MCF 10A (cell line): ENCODE results near the gene ADGRG3. TPM values are rescaled to one million over a fixed set of nuclear protein-coding genes. Genes with fewer than 3 reads are reported as not detected.

Source experiments
- BruUV-seq: library from RNA; stranded (reverse); fragments of 400-500 nt; replicated peaks from 2 replicates; lab custom pipeline; 2021; lab: Mats Ljungman, UMichigan
- CTCF ChIA-PET: fragments of 300-600 bp; sonication (Branson Sonifier 250); formaldehyde crosslinking; extraction: SDS; loops from one replicate; lab custom pipeline; 2021; ENCODE audit warnings: antibody characterized with exemption, inconsistent platforms; lab: Yijun Ruan, JAX
- POLR2A ChIA-PET: fragments of 300-600, 350-650 bp; sonication (Branson Sonifier 250); formaldehyde crosslinking; extraction: SDS; loops from one replicate; lab custom pipeline; 2020; ENCODE audit warnings: antibody characterized with exemption, inconsistent platforms; lab: Yijun Ruan, JAX
- DNase-seq: peaks from one replicate; pipeline ENCODE4 v3.0.0-alpha.2; 2018; ENCODE audit not compliant: unreplicated experiment
- H3K27ac Mint-ChIP-seq: one replicate; pipeline ENCODE4 v1.8.0; 2022; ENCODE audit warnings: mild to moderate bottlenecking, low read depth, mixed read lengths; ENCODE audit not compliant: unreplicated experiment
- H3K27me3 Mint-ChIP-seq: one replicate; pipeline ENCODE4 v1.8.0; 2022; ENCODE audit warnings: mixed read lengths; ENCODE audit not compliant: insufficient read depth, unreplicated experiment
- H3K36me3 Mint-ChIP-seq: one replicate; pipeline ENCODE4 v1.8.0; 2022; ENCODE audit warnings: mild to moderate bottlenecking, moderate library complexity, mixed read lengths; ENCODE audit not compliant: insufficient read depth, unreplicated experiment
- H3K4me1 Mint-ChIP-seq: one replicate; pipeline ENCODE4 v1.8.0; 2022; ENCODE audit warnings: mixed read lengths; ENCODE audit not compliant: insufficient read depth, unreplicated experiment
- H3K4me3 Mint-ChIP-seq: one replicate; pipeline ENCODE4 v1.8.0; 2022; ENCODE audit warnings: mild to moderate bottlenecking, moderate library complexity, mixed read lengths; ENCODE audit not compliant: unreplicated experiment
- H3K9me3 Mint-ChIP-seq: one replicate; pipeline ENCODE4 v1.8.0; 2022; ENCODE audit warnings: mixed read lengths; ENCODE audit not compliant: unreplicated experiment
- CTCF ChIP-seq: fragments of 200-600 bp; IDR thresholded peaks from one replicate; pipeline ENCODE4 v1.8.0; 2022; ENCODE audit warnings: antibody characterized with exemption, mild to moderate bottlenecking; ENCODE audit not compliant: unreplicated experiment
- intact Hi-C: fragments of 100-400 bp; cut with micrococcal nuclease; formaldehyde crosslinking; loops from 2 replicates; pipeline ENCODE4 v1.14.1; 2022
- total RNA-seq: library from RNA; stranded (reverse); gene quantifications from 2 replicates; pipeline ENCODE4 v1.2.3, GENCODE V29; 2022

ADGRG3 gene
- total RNA-seq, 1 experiment from 2014 or later = not detected

DNA sequence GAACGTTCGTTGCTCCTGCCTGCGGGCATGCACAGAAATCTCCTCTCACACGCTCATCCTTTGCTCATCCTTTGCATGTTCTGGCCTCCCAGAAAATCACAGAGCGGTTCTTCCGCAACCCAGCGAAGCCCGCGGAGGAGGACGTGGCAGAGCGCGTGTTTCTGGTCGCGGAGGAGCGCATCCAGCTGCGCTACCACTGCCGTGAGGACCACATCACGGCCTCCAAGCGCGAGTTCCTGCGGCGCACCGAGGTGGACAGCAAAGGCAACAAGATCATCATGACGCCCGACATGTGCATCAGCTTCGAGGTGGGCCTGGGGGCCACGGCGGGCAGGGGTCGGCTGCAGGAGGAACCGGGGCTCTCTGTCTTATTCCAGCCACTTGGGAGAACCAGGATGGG is 57.9 kb downstream of the ADGRG3 start:
- Mint-ChIP-seq H3K27me3 (no peaks in the 10 kb centered on the region), H3K27ac (no peak overlapping the region), H3K4me3 (no peak overlapping the region), H3K9me3 (peaks cover 15% of the 10 kb centered on the region), H3K4me1 (no peaks in the 10 kb centered on the region), H3K36me3 (no peaks in the 10 kb centered on the region)
- DNase-seq = no peak
- CTCF ChIA-PET = interaction anchor here (0.9 kb wide), 1 partner anchor 150 kb away, joined by 3 read pairs; no protein-coding TSS in a partner anchor
- POLR2A ChIA-PET = no interaction called here
- BruUV-seq = no TSS peak
- intact Hi-C loops = no loop called here
- no peak for TF ChIP-seq CTCF

DNA sequence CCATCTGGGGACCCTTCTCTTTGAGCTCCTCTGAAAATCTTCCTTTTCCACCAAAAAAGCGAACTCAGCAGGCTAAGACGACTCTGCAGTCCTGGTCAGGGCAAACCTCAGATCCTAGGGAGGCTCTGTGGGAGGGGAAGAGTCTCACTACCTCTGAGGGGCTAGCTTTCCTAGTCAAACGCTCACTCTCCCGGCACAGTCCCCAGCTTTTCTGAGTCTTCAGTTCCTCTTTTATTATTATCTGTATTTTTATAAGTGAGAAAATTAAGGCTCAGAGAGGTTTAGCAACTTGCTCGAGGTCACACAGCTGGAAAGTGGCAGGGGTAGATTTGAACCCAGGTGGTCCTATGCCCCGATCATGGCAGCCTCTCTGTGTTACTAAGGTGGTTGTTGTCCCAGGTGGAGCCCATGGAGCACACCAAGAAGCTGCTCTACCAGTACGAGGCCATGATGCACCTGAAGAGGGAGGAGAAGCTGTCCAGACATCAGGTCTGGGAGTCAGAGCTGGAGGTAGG is 58.4 kb downstream of the ADGRG3 start:
- H3K27me3 Mint-ChIP-seq = no peaks in the 10 kb centered on the region
- CTCF ChIA-PET = interaction anchor here (0.9 kb wide), 1 partner anchor 150 kb away, joined by 3 read pairs; no protein-coding TSS in a partner anchor

DNA sequence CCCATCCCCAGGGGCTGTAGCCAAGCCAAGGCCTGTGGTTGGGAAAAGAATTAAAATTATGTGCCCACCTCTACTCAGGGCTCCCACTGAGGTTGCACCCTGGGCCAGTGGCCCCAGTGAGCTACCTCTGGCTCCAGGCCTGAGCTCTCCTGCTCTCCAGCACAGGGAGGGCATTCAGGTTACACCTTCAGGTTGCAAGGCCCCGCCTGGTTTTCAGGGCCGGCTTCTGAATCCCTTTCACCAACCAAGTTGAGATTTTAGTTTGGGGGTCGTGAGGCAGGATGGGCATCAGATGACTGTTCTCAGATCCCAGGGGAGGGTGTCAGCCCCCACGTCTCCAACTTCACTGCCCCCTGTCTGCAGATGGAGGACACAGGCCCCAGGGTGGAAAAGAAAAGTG is 59.5 kb downstream of the ADGRG3 start:
- POLR2A ChIA-PET = interaction anchor here (0.5 kb wide), 1 partner anchor 286 kb away, joined by 3 read pairs; no protein-coding TSS in a partner anchor
- intact Hi-C loops = no loop called here
- H3K9me3 Mint-ChIP-seq = peaks cover 15% of the 10 kb centered on the region
- H3K4me3 Mint-ChIP-seq = no peak overlapping the region
- CTCF ChIA-PET = interaction anchor here (0.6 kb wide), 2 partner anchors 78 to 174 kb away, joined by 3 to 4 read pairs; no protein-coding TSS in a partner anchor
- H3K36me3 Mint-ChIP-seq = no peaks in the 10 kb centered on the region
- H3K27ac Mint-ChIP-seq = no peak overlapping the region
- BruUV-seq = no TSS peak
- no peak for DNase-seq
- TF ChIP-seq CTCF = no peak
- H3K27me3 Mint-ChIP-seq = no peaks in the 10 kb centered on the region
- H3K4me1 Mint-ChIP-seq = peaks cover 12% of the 10 kb centered on the region

More for the DNA sequence above, 58.4 kb downstream of the ADGRG3 start:
- Mint-ChIP-seq H3K4me3 (no peak overlapping the region), H3K27ac (no peak overlapping the region), H3K36me3 (no peaks in the 10 kb centered on the region), H3K4me1 (peaks cover 4% of the 10 kb centered on the region), H3K9me3 (peaks cover 15% of the 10 kb centered on the region)
- intact Hi-C loops = no loop called here
- BruUV-seq = no TSS peak
- POLR2A ChIA-PET = no interaction called here
- DNase-seq = no peak
- TF ChIP-seq CTCF = no peak

DNA sequence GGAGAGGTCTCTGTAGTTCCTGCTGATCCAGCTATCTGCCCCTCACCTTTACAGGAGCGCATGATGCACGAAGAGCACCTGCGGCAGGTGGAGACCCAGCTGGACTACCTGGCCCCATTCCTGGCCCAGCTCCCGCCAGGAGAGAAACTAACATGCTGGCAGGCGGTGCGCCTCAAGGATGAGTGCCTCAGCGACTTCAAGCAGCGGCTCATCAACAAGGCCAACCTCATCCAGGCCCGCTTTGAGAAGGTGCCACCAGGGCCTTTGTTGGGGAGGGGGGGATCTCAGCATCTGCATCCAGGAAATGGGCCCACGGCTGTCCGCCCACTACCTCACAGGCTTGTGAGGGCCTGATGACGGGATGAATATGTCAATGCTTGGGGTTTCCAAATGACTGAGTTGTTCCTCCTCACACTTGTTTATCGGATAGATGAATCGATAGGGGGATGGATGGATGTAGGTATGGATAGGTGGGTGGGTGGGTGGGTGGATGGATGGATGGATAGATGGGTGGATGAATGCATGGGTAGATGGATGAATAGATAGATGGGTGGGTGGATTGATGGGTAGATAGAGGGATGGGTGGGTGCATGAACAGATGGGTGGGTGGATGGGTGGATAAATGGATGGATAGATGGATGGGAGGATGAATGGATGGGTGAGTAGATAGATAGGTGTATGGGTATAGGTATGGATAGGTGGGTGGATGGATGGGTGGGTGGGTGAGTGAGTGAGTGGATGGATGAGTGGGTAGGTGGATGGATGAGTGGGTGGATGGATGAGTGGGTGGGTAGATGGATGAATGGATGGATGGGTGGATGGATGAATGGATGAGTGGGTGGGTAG is 60.5 kb downstream of the ADGRG3 start:
- TF ChIP-seq CTCF = no peak
- POLR2A ChIA-PET = interaction anchor here (0.5 kb wide), 1 partner anchor 285 kb away, joined by 3 read pairs; no protein-coding TSS in a partner anchor
- intact Hi-C loops = no loop called here
- DNase-seq = no peak
- Mint-ChIP-seq H3K36me3 (no peaks in the 10 kb centered on the region), H3K27ac (no peak overlapping the region), H3K4me3 (no peak overlapping the region), H3K27me3 (no peaks in the 10 kb centered on the region), H3K9me3 (peaks cover 15% of the 10 kb centered on the region), H3K4me1 (peaks cover 12% of the 10 kb centered on the region)
- CTCF ChIA-PET = no interaction called here
- BruUV-seq = no TSS peak
